NCI-H226 (cell line): Measurements from ENCODE around the gene NCSTN.

Experiments used
- DNase-seq: peaks from one replicate; pipeline ENCODE4 v3.0.0-alpha.2; 2015

NCSTN gene

DNA sequence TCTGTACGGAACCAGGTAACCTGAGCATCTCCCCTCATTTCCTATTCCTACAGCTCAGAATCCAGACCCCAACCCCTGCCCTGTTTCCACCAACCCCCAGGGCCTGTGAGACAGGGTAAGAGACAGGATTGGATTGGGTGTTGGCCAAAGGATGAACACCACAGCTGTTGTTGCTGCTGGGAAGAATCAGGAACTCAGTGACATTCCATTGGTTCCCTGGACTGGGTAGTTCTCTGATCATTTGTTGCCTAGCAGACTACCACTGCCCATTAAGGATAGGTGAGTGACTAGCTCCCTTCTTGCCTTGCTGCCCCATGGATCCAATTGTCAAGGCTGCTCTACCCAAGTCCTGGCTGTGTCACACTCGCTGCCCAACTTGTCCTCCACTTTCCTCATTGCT is 10.0 kb downstream of the NCSTN start:
- no peak for DNase-seq

DNA sequence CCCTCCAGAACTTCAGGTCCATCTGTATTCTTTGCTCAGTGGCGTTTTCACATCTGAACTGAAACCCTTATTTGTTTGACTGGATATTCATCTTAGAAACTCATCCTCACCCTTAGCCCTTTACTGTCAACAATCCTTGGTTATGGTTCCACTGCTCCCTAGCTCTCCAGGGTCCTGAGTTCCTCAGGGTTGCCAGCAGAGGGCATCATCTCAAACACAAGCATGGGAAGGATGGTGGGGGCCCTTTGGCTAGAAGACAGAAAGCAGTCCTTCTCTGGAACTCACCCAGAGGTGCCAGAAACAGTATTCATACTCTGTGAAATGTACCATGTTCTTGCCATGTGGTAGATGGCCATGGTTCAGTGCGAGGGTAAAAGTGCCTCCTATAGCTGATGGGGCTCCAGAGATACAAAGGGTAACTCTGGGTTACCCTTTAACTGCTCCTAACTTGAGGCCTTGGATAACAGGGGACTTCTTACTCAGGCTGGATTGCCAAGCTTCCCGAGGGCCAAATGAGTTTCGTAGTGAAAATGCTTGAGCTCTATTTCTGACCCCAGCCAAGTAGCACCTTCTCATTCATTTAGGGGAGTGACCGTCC is 11.3 kb downstream of the NCSTN start:
- no peak for DNase-seq

DNA sequence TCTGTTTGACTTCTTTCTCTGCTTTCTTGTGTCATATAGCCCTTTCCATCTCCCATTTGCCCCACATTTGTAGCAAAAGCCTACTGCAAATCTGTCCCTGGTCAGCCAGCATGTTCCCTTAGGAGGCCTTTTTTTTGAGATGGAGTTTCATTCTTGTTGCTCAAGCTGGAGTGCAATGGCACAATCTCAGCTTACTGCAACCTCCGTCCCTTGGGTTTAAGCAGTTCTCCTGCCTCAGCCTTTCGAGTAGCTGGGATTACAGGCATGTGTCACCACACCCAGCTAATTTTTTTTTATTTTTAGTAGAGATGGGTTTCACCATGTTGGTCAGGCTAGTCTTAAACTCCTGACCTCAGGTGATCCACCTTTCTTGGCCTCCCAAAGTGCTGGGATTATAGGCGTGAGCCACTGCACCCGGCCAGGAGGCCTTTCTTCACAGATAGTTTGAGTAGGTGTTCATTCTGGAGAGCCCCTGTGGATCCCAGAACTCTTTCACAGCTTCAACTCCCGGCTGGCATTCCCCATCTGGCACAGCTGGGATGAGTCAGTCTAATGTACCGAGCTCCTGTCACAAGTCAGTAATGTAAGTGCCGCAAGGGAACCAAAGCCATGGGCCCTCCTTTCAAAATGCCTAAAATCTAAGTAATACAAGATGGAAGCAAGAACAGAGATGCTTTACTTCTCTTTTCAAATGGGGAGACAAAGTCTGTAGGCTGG is 14.3 kb downstream of the NCSTN start:
- DNase-seq: no peak

DNA sequence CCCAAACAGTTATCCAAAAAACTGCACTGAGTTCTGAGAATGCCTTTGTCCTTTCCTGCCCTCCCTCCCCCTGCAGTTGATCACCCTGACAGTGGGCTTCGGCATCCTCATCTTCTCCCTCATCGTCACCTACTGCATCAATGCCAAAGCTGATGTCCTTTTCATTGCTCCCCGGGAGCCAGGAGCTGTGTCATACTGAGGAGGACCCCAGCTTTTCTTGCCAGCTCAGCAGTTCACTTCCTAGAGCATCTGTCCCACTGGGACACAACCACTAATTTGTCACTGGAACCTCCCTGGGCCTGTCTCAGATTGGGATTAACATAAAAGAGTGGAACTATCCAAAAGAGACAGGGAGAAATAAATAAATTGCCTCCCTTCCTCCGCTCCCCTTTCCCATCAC is 14.9 kb downstream of the NCSTN start:
- no peak for DNase-seq

DNA sequence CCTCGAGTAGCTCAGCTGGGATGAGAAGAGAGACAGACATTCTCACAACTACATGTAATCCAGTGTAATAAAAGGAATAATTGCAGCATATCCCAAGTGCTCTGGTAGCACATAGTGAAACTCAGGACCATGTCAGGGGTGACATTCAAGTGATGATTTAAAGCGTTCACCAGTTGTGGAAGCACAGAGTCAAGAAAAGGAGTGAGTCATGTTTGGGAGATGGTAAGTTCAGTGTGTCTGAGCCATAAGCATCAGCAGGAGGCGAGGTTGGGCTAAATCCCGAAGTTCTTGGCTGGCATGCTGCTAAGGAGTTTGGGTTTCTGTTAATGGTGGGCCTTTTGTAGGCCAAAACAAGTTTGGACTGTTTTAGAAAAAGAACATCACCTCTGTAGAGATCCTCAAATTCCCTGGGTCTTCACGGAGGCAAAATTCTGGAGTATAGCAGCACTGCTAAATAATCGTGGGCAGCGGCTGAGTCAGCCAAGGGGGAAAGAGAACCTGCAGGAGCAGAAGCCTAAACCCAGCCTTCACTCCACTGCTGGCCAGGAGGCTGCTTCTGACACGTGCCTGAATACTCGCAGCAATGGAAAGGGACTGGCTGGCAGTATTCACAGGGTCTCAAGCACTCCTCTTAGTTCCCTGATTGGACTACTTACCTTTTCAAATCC is 16.5 kb downstream of the NCSTN start:
- DNase-seq: no peak

DNA sequence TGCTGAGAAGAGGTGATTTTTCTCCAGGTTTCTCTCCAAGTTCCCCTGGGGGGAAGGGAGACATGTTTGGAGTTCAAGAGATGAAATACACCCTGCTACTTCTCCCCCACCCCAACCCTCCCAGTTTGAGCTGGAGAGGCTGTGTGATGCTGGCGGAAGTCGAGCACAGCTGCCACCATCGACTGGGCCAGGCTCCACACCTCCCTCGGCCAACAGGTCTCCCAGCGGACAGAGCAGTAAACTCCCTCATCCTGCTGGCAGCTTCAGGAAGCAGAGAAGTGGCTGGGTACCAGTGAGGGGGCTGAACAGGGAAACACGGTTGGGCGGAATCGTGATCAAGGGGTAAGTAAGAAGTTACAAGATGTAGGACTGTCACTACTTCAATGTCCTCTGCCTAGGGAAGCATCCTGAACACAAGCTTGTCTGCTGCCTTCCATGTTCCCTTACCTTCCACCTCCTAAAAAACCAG is 17.1 kb downstream of the NCSTN start:
- no peak for DNase-seq

DNA sequence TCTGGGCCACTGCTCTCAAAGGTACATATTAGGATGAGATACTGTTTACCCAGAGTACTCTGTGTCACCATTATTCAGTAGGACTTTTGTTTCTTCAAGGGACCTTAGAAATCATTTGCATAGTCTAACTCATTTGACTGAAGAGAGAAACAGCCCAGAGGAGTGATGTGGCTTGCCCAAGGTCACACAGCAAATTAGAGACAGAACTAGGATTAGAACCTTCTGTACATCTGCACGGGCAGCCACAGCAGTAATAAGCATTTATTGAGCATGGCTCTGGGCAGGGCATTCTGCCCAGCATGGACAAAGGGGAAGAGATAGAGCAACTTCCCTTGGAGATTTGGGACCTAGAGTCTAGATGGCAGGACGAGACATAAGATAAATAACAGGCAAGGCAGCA is 18.0 kb downstream of the NCSTN start:
- DNase-seq: no peak

DNA sequence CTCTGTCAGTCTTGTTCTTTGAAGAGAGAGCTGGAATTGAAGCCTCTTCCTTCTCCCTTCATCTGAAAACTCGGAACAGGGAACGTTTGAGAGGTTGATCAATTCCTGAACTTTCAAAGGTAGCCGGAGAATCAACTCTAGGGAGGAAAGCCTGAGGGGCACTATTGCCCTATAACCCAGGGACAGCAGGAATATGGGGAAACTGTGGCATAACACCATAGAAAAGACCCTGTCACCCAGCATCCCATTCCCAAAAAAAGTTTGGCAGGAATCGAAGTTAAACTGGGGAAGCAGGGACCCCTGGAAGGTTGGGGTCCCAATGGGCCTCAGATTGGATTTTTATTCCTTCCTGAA is 18.6 kb downstream of the NCSTN start:
- DNase-seq: no peak

DNA sequence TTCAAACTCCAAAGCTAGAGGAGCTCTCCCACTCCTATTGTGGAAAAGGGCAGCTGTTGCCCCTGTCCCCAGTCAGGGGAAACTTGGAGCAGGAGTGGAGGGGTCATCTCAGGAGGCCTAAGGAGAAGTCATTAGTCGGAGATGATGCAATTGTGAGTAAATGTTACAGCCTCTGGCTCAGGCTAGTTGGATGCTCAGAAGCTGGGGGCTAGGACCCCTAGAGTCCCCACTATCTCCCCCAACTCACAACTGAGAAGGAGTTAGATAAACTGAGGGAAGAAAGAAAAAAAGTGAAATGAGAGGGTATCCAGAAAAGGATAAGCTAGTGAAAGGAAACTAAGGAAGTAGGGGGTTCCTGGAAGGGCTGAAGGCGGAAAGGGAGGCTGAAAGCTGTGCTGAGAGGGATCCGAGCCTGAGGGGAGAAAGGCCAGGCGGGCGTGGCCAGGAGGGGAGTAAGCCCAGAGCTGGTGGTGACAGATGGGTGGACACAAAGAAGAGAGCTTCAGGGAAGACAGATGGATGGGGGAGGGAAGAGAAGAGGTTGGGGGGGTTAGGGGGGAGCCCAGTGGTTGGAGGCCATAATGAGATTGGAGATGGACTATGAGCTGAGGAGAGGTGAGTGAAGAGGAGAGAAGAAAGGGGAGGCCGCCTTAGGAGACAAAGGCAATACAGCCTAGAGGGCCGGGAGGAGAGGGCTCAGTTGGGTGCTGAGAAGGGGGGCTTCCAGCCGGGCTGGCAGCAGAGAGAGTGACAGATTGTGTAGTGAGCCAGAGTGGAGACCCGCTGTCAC is 19.2 kb downstream of the NCSTN start:
- no peak for DNase-seq

DNA sequence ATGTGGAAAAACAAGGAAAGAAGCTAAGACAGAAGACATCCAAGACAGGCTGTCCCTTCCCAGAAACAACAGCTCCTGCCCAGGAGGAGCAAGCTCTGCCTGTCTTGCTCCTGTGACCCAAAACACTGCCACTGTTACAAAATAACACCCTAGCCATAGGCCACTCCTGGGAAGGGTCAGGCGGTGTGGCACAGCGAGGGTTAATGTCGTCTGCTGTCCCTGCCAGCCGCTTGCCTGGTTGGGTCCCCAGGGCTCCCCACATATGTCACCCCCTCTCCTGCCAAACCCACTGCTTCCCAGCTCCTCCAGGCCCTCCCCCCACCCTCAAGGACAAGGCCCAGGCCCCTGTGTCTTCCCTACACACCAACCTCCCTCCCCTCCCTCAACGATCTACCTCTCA is 19.8 kb downstream of the NCSTN start:
- DNase-seq: no peak

DNA sequence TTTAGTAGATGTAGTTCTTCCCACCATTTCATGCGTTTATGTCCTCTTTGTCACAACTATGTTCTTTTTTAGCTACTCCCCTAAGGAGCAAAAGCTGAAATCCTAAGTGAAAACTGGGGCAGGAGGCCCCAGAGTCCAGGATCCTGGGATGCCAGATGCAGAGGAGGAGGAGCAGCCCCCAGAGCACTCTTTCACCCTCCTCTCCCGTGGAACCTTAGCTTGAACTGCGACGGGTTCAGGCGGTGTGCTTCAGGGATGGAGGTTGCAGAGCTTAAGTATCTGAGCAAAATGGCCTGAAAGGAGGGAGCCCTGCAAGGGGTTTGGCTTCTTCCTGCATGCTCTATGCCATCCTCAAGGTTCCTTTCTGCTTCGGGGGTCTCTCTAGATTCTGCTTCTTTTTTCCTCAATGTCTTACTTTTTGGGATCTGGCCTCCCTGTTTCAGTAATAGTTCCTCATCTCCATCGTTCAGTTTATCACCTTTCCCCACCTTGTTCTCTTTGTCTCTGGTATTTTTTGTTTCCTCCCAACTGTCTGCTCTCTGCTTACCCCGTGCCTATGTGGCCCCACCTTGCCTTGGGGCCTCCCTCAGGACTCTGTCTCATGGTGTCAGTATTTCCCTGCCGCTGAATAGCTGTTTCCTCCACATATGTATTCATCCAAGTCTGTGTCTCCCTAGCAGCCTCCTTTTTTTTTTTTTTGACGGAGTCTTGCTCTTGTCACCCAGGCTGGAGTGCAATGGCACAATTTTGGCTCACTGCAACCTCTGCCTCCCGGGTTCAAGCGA is 21.0 kb downstream of the NCSTN start:
- DNase-seq: no peak

DNA sequence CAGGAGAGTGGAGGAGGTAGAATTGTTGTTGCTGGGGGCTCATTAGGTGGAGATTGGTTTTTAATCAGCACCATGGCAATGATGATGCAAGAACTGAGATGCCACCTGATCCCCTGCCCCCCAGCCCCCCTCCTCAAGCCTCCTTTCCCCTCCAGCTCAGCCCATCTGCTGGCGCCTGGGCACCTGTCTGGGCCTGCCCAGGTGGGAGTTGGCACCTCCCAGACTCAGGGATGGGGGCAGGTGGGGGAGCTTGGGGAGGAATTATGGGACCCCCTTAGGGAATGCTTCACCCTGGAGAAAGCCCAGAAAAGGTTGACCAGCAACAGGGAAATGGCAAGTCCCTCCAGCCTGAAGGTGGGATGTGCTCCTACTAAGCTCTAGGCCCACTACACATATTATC is 22.1 kb downstream of the NCSTN start:
- no peak for DNase-seq

DNA sequence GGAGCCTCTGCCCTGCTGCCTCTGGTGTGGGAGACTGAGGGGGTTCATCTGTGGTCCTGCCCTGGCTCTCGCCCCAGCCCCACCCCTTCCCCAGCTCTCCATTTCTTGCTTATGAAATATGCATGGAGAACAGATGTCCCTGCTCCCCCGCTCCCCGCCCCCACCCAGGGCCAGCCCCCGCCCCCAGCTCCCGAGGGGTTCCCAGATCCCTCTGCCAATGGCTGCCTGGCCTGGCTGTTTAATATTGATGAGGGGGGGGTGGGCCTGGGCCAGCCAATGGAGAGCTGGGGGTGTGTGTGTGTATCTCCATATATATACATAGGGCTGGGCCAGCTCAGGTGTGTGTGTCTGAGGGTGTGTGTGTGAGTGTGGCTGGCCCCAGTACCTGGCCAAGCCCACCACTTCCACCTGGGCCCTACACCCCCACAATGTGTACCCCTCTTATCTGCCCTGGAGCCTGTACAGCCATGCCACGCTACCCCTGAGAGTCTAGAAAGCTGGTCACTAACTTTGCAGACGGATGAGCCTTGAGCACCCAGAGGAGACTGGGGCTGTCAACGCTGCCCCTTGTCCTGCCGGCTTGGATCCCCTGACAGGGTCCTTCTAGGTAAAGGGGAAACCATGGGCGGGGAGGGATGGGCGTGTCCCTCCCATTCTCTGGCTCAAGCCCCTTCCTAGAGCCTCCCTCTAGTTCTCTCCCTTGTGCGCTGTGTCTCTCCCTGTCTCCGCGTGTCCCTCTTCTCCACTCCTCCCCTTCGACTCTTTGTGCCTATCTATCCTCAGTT is 23.7 kb downstream of the NCSTN start, which contains the start of gene NHLH1:
TSS of gene NHLH1 (plus strand) at position 341 of the 785 bp plus-strand sequence. CDS start 3,661 bp downstream, outside the sequence.
- DNase-seq: no peak

DNA sequence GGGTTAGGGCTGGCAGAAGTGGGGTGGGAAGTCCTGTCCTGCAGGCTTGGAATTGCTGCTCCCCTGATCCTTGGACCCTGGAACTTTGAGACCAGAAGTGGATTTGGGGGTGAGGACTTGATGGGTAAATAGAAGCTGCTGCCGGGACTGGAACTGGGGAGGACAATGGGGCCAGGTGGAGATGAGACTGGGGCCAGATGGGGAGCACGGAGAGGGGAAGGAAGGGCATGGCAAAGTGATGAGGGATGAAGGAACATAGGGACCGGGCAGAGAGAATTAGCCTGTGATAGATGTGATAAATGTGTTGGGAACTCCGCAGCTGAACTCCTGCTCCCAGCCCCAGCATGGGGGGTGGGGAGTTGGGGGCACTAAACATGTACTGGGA is 24.3 kb downstream of the NCSTN start:
- no peak for DNase-seq

DNA sequence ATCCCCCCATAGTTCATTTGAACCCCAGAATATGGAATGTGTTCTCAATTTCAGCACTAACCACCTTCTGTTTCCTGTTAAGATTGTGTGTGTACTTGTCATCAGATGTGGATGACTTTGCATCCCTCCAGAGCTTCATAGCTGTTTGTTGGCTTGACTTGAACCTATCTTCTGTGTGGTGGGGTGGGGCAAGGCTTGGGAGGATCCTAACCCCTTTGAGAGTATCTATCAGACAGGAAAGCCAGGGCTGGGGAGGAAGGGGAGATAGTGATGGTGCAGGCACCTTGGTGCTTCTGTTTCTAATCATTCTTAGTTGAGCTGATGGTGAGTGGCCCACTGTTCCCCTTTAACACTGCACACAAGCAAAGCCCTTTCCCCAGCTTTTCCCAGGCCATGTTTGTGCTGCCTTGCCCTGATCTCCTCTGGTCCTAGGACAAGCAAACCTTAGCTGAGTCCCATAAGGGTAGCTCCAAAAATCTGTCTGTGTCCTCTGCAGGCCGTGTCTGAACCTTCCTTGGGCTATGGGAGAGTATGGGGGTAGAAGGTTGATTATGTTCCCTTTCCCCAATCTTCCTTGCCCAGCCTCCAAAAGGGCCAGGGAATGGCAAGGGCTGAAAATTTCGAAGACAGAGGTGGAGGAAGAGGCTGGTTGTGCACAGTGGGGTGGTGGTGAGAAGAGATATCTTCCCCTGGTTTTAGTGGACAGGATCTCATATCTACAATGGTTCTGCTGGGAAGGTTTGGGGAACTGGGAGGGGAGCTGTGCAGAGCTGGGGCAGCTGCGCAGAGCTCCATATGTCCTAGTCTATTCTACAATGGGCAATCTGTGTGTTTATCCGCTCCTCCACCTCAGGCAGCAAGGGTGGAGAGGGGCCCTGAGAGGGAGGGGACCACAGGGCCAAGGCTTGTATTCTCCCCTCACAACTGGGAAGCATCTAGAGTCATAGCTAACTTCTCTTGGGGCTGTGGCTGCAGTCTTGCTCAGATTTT is 25.0 kb downstream of the NCSTN start:
- DNase-seq: no peak

DNA sequence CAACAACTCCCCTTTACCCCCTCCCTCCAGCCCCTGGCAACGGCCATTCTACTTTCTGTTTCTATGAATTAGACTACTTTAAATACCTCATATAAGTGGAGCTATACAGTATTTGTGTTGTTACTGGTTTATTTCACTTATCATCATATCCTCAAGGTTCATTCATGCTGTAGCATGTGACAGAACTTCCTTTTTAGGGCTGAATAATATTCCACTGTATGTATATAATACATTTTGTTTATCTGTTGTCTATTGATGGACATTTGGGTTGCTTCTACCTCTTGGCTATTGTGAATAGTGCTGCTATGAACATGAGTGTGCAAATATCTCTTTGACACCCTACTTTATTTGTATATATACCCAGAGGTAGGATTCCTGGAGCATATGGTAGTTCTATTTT is 25.9 kb downstream of the NCSTN start:
- no peak for DNase-seq

DNA sequence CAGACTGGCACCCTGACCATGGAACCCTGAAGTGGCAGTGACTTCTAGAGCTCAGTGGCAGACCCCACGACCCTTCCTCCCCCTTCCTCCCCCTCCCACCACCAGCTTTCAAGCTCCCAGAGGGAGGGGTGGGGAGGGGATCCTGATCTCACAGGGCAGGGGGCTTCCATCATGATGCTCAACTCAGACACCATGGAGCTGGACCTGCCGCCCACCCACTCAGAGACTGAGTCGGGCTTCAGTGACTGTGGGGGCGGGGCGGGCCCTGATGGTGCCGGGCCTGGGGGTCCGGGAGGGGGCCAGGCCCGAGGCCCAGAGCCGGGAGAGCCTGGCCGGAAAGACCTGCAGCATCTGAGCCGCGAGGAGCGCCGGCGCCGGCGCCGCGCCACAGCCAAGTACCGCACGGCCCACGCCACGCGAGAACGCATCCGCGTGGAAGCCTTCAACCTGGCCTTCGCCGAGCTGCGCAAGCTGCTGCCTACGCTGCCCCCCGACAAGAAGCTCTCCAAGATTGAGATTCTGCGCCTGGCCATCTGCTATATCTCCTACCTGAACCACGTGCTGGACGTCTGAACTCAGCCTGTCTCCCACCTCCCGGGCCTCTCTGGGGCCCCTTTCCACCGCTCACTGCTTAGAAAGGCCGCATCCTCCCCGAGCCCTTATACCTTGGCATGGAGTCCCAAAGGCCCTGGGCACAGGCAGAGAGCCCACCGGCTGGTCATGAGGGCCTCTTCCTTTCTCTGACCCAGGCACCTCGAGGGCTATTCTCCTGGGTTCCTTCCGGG is 27.6 kb downstream of the NCSTN start:
- DNase-seq: no peak

DNA sequence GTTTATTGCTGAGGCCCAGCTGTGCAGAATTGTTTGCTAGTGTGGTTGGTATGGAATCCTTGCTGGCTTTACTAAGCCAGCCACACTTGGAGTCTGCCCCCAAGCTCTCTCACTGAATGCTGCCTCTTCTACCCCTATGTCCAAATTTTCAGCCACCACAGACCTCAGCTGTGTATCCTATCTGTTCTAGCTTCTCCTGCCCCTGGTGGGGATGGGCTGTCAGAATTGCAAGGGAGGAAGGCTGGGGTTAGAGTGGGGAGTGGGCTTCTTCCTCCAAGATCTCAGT is 28.1 kb downstream of the NCSTN start:
- no peak for DNase-seq

DNA sequence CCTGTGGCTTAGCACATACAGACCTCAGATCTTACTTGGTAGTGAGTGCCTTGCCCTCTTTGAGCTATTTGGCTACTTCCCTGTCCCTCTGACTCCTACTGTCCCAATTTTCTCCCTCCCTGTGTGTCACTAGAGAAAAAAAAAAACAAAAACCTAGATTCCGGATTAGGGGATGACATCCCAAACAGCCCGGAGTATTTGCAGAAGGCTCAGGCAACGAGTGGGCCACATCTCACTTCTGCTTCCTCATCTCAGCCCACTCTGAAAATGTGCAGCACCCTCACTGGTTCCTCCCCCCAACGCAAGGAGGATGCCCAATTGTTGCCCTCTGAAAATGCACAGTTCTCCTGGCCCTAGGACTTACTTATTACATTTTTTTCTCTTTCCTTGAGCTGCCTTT is 28.6 kb downstream of the NCSTN start:
- DNase-seq: no peak

DNA sequence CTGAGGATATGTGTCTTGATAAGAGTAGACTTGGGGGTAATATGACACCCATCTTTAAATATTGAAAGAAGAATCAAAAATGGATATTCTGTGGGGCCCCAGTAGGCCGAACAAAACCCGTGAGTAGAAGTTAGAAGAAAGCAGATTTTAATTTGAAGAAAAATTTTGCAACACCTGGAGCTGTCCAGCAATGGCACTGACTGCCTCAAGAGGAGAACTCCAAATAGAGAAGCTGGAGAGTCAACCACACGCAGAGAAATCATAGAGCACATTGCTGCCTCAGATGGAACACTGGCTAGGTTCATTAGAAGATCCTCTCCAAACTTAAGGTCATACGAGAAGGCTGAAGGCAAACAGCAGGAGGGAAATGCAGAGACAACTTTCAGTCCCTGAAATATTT is 30.5 kb downstream of the NCSTN start:
- no peak for DNase-seq
